Measurements from ENCODE around the gene ELP2. TPM values are rescaled to one million over a fixed set of nuclear protein-coding genes. Genes with fewer than 3 reads are reported as not detected.
"Not testable (repeated sequence)": the region's sequence is repeated elsewhere in the genome, so short reads cannot be mapped to it uniquely, and the experiment has no call there.

Gene ELP2, protein sequence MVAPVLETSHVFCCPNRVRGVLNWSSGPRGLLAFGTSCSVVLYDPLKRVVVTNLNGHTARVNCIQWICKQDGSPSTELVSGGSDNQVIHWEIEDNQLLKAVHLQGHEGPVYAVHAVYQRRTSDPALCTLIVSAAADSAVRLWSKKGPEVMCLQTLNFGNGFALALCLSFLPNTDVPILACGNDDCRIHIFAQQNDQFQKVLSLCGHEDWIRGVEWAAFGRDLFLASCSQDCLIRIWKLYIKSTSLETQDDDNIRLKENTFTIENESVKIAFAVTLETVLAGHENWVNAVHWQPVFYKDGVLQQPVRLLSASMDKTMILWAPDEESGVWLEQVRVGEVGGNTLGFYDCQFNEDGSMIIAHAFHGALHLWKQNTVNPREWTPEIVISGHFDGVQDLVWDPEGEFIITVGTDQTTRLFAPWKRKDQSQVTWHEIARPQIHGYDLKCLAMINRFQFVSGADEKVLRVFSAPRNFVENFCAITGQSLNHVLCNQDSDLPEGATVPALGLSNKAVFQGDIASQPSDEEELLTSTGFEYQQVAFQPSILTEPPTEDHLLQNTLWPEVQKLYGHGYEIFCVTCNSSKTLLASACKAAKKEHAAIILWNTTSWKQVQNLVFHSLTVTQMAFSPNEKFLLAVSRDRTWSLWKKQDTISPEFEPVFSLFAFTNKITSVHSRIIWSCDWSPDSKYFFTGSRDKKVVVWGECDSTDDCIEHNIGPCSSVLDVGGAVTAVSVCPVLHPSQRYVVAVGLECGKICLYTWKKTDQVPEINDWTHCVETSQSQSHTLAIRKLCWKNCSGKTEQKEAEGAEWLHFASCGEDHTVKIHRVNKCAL
- 75.7 TPM for polyA plus RNA-seq (ENCODE audit: insufficient read length)

DNA sequence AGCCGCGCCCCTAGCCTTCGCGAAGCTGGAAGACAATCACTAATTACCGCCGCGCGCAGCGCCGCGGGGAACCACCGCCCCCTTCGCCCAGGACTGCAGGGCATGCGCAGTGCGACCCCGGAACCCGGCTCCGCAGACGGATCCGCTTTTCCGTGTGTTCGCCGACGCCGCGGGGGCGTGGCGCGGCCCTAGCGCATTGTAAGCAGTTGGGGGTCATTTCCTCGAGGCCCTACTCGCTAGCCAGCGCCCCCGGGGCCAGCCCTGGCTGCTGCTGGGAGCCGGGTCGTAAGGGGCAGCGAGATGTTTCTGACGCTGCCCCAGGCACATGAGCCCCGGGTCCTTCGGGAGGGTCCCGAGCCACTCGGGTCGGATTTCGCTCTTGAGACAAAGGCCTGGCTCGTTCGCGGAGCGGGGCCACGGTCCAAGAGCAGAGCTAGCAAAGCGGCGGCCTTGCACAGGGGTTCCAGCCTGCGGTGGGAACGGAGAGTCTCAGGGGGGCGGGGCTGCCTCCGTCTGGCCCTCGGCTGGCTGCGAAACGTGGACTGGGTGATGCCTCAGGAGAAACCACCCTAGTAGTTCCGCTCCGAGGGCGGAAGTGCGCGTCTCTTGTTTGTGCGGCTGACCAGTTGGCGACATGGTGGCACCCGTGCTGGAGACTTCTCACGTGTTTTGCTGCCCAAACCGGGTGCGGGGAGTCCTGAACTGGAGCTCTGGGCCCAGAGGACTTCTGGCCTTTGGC, at the start of gene ELP2, which contains the start of gene SLC39A6:
Gene ELP2, plus strand, starts transcription at position 600 of the 739 bp plus-strand sequence. Its CDS starts 35 bp downstream, at position 635.
Gene SLC39A6, minus strand, starts transcription at position 41 of the 739 bp plus-strand sequence. CDS start 2,333 bp downstream, outside the sequence.
- DNase-seq, result peak; percentile 99

DNA sequence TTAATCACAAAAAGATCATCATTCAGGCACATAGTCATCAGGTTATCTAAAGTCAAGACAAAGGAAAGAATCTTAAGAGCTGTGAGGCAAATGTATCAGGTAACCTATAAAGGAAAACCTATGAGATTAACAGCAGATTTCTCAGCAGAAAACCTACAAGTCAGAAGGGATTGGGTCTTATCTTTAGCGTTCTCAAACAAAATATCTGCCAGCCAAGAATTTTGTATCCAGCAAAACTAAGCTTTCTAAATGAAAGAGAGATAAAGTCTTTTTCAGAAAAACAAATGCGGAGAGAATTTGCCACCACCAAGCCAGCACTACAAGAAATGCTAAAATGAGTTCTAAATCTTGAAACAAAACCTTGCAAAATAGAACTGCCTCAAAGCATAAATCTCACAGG, 48.6 kb upstream of the ELP2 start:
- DNase-seq, result not testable (repeated sequence)

DNA sequence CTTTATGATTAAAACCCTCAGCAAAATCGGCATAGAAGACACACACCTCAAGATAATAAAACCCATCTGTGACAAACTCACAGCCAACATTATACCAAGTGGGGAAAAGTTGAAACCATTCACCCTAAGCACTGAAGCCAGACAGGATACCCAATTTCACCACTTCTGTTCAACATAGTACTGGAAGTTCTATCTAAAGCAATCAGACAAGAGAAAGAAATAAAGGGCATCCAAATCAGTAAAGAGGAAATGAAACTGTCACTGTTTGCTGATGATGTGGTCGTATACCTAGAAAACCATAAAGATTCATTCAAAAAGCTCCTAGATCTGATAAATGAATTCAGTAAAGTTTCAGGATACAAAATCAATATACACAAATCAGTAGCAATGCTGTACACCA, 46.0 kb upstream of the ELP2 start:
- no peak for DNase-seq

DNA sequence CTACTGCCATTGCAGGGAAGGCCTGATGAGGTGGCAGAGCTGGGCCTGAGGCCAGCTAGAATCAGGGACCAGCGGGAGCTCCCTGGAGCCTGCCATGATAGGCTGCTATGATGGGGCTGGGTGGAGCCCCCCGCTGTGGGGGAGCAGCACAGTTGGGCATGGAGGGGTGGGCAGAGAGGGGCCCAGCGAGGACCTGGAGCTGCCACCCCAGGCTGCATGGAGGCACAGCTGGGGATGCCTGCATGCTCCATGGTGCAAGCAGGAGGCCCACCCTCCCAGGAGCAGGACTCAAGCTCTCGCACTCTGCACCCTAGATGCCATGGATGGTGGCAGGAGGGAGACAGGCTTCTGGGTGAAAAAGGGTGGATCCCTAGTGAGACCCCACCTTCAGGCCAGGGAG, 44.5 kb upstream of the ELP2 start:
- no peak for DNase-seq

DNA sequence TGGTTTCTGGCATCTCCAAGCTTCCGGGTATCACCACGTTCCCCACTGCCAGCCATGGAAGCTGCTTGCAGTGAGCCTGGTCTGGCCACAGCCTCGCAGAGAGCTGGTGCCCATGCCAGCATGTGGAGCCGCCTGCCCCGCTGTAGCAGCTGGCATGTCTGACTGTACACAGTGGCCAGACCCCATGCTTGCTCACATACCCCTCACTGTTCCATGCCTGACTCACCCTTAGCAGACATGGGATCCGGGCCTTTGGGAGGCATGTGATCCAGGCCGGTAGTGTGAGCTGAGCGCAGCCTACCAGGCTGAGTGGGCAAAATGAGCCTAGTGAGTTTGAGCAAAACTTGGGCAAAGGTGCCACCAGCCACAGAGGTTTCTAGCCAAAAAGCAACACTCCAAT, 43.5 kb upstream of the ELP2 start:
- no peak for DNase-seq

DNA sequence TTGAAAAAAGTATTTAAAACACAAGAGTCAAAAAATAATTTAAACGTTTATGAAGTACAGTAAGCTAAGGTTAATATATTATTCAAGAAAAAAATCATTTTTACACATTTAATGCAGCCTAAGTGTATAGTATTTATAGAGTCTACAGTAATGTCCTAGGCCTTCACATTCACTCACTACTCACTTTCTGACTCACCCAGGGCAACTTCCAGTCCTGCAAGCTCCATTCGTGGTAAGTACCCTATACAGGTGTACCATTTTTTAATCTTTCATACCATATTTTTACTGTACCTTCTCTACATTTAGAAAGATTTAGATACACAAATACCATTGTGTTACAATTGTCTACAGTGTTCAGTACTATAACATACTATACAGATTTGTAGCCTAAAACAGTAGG, 41.4 kb upstream of the ELP2 start:
- no peak for DNase-seq

DNA sequence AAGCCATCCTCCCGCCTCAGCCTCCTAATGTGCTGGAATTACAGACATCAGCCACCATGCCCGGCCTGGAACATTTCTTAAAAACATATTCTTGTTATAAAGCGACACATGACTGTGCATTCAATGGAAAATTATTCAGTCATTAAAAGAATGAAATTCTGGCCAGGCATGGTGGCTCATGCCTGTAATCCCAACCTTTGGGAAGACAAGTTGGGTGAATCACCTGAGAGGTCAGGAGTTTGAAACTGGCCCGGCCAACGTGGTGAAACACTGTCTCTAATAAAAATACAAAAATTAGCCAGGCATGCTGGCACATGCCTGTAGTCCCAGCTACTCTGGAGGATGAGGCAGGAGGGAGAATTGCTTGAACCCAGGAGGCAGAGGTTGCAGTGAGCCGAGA, 40.7 kb upstream of the ELP2 start:
- DNase-seq, result no peak

DNA sequence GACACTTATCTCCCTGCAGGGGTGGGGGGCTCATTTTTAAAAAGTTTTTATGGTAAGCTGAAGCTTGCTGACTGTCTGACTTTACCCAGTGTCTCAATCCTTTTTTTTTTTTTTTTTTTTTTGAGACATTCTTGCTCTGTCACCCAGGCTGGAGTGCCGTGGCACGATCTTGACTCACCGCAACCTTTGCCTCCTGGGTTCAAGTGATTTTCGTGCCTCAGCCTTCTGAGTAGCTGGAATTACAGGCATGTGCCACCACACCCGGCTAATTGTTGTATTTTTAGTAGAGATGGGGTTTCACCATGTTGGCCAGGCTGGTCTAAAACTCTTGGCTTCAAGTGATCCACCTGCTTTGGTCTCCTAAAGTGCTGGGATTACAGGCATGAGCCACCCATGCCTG, 37.6 kb upstream of the ELP2 start:
- DNase-seq, result not testable (repeated sequence)

DNA sequence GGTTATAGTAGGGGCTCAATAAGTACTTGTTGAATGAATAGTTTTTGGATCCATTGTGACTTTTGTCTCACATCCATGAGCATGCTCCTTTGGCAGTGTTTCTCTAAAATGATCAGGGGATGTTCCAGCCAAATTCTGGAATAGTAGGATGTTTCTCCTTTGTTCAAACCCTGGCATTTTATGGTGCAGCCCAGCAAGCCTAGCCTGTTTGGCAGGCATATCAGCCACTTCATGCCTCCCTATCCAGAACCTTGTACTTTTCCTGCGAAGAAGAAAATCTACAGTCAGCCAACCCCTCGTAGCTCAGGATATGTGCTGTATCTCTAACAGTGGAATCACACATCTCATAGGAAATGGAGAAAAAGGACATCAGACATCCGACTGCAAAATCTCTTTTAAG, 35.3 kb upstream of the ELP2 start:
- DNase-seq, result no peak

DNA sequence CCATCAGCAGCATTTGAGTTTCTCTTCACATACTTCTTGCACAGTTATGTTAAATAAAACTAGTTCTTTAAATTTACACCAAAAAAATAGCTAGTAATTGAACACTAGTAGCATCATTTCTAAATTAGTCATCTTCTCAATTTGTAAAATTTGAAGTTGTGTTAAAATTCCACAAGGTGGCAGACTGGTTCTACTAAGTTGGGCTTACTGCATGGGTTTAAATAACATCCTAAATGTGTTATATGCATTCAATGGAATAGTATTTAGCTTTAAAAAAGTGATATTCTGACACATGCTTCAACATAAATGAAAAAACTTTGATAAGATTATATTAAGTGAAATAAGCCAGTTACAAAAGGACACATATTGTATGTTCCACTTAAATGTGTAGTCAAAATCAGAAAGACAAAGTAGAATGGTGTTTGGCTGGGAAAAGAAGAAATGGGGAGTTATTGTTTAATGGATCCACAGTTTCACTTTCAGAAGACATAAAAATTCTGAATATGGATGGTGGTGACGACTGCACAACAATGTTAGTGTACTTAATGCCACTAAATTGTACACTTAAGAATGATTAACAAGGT, 33.7 kb upstream of the ELP2 start:
- DNase-seq, result peak; percentile 15

DNA sequence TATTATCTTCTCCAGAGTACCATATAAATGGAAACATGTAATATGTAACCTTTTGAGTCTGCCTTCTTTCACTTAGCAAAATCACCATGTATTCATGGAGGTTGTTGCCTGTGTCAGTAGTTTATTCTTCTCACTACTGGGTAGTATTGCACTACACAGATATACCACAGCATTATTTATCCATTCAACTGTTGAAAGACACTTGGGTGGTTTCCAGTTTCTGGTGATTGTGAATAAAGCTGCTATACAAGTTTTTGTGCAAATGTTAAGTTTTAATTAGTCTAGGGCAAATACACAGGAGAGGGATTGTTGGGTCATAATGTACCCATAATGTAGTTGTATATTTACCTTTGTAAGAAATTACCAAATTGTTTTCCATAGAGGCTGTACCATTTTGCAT, 32.7 kb upstream of the ELP2 start:
- DNase-seq, result no peak

DNA sequence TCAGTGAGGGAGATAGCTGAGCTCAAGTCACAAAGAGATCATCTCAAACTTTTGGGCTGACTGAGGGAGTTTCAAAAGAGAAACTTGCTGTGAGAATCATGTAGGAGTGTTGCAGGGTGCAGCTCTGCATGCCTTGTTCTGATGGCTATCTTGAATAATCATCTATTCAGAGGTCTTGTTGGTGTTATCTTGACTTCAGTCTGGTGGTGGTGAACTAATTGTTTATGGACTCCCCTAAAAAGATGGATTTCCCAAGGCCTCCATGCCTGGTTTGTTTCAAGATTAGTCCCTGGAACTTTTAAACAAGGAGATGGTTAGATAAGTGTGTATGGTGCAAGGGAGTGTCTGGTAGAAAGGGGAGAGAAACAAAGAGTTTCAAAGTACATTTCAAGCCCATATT, 30.4 kb upstream of the ELP2 start:
- no peak for DNase-seq

DNA sequence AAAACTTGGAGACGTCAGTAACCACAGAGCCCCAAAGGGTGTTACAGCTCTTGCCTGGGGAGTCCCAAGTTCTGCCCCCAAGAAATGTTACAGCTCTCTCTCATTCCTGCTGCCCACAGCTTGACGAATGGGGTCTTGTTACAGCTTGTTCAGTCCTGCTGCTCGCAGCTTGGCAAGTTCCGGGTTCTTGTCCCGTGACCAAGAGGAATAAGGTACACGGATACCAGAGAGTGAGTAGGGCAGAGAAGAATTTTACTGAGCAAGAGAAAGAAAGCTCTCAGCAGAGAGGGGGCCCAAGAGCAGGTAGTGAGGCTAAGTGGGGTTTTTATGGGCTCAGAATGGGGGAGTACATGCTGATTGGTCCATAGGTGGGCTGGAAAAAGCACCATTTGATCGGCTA, 27.8 kb upstream of the ELP2 start:
- no peak for DNase-seq

DNA sequence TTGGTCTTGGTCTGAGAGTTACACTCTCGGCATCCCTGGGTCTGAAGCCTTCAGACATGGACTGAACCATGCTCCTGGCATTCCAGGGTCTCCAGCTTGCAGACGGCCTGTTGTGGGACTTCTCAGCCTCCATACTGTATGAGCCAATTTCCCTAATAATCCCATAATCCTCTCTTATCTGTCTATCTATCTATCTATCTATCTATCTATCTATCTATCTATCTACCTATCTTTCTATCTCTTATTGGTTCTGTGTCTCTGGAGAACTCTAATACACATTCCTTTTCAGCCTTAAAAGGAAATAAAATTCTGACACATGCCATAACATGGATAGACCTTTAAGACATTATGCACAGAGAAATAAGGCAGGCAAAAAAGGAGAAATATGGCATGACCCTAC, 24.9 kb upstream of the ELP2 start:
- no peak for DNase-seq

DNA sequence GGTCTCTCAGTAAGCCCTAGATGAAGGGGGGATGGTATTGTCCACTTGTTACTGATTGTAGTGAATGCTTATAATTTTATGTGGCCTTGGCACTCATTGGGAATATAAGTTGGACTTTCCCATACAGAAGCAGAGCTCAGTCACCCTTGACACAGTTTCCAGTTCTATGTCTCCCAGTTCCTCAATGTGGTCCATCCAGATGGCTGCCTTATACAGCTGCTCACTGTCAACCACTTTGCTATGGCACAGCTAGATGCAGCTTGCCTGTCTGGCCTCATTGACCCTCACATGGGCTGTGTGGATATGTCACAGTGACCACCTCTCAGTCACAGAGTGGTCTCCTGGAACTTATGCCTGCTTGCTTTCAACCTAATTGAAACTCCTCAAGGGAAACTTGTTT, 22.2 kb upstream of the ELP2 start:
- DNase-seq, result no peak

DNA sequence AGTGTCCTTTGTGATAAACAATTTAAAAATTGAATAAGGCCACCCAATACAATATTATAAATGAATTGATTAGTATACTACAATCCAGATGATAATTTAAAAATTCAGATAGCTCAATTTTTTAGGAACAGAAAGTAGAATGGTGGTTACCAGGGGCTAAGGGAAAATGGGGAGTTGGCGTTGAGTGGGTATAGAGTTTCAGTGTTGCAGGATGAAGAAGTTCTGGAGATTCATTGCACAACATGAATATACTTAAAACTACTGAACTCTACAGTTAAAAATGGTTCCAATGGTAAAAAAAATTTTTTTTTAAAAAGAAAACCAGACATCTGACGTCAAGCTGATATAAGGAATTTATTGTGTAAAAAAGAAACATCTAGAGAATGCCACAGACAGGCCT, 21.5 kb upstream of the ELP2 start:
- no peak for DNase-seq

DNA sequence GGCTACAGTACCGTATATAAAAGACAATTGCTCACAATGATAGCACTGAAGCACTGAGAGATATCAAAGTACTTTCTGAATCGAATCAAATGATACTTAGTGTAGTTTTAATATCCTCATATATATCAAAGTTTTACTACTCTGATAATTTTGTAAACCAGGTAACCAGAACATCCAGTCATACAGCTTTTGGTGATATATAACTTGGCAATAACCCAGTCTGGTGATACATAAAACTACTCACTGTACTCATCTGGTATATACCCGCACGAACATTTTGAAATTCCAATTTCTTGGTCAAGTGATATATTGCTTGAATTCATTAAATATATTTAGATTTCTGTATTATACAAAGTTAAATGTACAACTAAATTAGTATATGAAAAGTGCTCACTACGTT, 21.1 kb upstream of the ELP2 start:
- DNase-seq, result no peak

DNA sequence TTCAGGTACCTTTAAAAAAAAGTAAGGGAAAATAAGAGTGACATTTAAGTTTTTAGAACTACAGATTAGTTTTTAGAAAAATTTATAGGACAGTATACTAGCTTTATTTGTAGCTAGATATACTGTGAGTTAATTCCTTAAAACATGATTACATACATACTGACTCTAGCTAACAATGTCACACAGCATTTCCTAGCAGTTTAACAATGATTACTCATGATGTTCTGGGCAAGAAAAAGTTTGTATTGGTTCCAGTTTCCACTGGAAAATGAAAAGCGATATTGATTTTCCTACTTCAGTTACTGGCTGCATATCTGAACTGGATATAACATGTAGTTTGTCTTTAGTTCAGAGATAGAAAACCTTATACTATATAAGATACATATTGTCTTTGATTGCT, 20.0 kb upstream of the ELP2 start:
- DNase-seq, result no peak

DNA sequence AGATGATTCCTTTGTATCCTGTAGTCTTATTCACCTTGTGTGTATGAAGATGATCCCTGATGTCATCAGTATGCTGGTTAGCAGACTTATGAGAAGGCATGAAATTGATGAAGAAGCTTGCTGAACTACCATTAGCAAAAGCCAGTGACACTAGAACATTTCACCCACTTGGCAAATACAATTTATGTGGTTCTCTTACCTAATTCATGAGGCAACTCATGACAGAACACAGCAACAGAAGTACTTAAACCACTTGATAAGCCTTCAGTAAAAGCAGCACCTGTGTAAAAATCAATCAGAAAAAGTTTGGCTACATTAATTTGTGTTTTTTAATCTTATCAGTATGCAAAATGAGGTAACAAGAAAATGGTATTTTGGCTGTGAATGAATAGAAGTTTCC, 17.4 kb upstream of the ELP2 start:
- DNase-seq, result no peak

DNA sequence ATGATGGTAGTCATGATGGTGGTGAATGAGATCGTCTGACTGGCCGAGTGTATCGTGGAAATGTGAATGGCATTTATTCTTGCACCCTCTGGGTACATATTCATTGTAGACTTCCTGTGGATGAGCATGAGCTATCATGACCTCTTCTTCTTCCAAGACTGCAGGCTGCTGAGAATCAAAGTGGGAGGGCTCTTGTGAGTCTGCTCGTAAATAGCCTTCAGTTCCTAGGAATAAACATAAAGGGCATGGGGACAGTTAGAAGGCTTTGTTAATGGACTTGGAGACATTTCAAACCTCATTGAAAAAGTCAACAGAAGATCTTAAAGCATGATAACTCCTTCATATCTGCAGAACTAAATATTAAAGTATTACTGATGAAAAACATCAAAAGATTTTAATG, 15.4 kb upstream of the ELP2 start:
- no peak for DNase-seq

DNA sequence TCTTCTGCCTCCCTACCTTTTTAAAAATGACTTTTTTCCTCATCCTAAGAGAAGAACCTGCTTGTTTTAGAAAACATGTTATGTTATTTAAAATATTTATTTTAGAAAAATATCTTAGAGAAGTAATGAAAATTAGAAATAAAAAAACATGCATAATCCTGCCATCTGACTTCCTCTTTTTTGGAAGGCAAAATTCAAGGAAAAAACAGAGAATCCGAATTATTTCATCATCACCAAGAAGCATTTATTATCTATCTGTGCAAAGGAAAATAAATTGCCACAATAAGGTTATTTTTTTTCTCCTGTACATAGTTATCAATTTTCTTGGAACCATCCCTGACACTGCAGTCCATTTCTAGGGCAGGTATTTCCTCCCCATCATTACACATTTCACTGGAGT, 15.0 kb upstream of the ELP2 start:
- DNase-seq, result no peak

DNA sequence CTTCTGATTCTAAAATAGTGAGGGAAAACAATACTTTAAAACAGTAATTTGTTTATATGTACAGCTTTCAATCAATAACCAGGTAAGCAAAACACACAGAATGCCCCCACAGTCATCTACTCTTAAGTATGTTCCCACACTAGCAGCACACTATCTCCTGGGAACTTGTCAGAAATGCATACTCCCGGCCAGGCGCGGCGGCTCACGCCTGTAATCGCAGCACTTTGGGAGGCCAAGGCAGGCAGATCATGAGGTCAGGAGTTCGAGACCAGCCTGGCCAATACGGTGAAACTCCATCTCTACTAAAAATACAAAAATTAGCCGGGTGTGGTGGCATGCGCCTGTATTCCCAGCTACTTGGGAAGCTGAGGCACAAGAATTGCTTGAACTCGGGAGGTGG, 12.9 kb upstream of the ELP2 start:
- not testable (repeated sequence) for DNase-seq

DNA sequence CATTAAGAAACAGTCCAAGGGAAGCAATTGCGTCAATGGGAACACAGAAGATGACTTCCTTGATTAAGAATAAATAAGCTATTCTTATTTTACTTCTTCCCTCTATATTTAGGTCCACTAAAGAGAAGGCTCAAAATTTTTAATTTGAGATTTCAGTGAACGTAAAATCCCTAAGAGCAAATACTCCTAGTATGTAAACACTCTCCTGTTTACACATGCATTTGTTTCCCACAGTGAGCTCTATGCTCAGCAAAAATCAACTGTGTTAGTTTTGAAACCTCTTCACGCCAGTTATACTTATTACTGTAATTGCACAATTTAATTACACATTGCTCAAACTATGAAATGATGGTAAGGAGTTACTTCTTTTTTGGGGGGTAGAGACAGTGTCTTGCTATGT, 9.4 kb upstream of the ELP2 start:
- no peak for DNase-seq

Data from hindlimb muscle (tissue), 1 donor.